GDM1 (cell line): ENCODE measurements around the gene IGF2.

Experiments
- DNase-seq: peaks from one replicate; lab custom pipeline; 2025; lab: John Stamatoyannopoulos, UW

IGF2 gene

DNA sequence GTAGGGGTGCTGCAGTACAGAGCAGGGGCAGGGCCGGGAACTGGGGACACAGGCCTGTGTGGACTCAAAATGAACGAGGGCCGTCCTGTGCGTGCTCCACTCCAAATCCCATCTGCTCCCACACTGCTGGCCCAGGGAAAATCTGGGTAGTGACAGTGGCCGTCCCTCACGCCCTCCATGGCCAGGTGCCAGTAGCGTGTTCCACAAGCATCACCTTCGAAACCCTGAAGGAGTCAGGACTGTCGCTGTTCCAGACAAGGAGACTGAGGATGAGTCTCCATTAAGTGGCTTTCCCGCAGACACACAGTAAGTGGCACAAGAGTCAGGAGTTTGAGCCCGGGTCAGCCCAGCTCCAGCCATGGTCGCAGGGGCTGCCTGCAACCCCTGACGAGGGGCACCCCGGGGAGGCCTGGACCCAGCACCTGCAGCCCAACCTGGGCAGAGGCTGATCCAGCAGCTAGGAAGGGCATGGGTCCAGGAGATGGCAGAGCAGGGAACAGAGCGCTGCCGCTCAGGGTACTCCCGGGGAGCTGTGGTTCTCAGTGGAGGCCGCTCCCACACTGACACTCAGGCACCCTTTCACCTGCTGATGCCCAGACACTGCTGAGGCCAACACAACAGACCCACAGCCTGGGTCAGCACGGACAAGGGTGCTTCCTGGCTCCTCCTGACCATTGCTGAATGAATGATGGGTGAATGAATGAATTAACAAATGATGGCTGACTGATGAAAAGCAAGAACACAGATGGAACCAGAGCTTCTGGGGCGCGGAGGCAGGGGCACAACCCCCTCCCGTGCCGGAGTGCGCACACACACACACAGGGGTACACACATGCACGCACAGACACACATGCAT, 35.3 kb downstream of the IGF2 start:
- no peak for DNase-seq

- no peak for DNase-seq
Measured at GRCh38 chr11:2102883-2103213, 36.3 kb downstream of the IGF2 start.

DNA sequence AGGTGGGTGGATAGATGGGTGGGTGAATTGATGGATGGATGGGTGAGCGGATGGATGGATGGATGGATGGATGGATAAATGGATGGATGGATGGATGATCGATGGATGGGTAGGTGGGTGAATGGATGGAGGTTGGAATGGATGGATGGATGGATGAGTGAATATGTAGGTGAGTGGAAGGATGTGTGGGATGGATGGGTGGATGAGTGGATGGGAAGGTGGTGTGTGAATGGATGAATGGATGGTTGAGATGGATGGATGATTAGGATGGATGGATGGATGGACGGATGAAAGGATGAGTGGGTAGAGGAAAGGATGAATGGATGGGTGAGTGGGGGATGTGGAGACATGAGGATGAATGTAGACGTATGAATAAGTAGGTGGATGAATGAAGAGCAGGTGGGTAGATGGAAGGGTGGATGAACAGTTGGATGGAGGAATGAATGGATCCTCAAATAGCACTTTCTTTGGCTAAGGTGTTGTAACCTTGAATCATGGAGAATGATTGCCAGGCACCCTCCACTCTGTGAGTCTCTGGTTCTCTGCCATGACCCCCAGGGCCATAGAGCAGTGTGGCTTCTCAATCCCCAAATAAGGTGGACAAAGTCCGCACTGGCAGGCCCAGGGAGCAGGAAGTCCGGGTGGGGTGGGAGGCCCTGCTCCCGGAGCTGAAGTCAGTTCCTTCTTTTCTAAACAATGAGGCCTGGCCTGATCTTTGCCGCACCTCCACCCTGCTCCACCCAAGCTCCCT, 36.9 kb downstream of the IGF2 start:
- no peak for DNase-seq

GRCh38 chr11:2101171-2101675, 38.0 kb downstream of the IGF2 start:
- DNase-seq = no peak

DNA sequence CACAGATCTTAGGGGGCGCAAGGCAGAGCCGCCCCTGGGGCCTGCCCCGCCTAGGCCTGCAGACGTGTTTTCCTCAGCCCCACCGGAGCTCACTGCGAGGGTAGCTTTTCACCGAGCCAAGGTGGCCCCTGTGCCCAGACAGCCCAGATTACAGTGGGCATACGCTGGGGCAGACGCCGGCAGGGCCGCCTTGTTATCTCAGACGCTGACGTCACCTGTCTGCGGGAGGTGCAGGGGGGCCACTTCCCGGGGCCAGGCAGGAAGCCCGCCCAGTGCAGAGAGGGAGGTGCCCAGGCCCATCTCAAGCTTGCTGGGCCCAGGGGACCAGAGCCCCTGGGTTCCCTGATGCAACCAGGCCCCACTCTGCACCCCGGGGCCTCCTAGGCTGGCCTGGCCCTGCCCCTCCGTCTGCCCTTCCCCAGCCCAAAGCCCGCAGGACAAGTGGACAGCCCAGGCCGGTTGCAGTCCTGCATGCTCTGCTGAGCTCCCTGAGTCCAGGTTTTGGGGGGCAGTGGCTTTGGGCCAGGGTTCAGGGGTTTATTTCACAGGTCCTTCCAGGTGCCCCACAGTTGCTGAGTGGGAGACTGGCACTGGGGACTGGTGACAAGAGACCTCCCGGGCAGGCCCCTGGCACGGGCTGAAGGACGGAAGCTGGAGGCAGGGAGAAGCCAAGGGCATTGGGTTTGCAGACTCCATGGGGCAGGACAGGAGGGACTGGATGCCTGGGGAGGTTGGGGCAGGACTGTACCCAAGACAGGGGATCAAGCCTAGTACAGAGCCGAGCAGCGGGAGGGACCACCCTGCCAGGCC, 38.6 kb downstream of the IGF2 start:
- no peak for DNase-seq

DNA sequence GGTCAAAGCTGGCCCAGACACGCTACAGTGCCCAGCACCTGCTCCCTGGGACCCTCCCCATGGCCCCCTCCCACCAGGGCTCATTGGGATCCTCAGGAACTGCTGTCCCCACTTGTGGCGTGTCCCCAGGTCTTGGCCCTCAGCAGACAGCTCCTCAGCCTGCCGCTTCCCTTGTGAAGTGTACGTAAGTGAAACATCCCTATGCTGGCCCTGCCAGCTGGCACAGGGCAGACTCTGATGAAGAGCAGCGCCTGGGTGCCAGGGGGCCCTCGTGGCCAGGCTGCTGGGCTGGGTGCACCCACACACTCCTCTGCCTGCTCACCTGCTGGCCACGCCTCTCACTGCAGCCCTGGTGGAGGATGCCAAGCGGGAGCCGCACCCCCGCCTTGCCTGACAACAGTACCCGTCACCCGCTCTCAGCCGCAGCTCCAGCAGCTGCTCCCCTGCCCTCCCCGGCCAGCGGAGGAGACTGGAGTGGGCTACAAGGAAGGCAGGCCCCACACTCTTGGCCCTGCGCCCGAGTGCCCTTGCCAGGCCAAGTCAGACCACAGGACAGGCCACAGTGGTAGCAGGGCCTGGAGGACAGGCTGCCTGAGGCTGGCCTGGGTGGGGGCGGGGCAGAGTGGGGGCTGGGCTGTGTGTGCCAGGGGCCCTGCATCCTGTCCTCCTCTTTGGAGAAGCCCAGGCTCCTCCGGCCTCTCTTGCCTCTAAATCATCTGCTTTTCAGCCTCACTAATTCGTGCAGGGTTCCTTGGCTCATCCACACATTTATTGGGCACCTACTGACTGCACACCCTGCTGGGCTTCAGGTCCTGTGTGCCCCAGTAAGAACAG, 39.5 kb downstream of the IGF2 start:
- DNase-seq = no peak

DNA sequence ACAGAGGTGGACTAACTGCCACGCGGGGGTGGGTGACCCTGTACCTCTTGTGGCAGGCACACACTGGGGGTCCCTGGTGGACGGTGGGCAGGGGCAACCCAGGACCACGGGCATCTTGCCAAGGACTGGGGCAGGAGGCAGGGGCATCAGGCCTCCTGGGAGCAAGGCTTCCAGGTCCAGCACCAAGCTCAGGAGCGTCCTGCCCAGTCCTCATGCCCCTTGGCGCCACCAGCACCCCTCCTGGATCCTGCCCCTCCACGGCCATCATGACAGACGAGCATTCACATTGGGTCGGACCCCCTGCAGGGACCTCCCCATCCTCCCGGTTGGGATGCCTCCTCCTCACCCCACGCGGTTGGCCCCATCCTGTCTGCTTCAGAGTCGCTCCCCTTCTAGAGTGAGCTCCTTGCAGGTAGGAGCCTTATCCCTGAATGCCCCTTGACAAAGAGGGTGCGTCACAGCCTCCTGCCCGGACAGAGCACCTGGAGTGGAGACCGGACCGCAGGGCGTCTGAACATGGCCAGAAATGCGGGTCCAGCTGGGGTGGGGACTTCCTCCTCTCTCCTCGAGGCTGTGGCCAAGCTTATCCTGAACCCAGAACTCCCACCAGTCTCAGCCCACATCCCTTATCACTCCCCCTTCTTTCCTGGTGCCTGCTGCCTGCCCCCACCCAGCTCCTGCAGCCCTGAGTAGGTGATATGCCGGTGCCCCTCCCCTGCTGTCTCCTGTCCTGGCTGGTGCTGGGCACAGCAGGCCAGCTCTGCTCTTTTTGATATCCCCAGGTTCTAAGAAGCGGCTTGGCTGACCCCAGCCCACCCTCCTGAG, 40.3 kb downstream of the IGF2 start:
- no peak for DNase-seq

GRCh38 chr11:2097998-2098690, 41.0 kb downstream of the IGF2 start:
- no peak for DNase-seq

GRCh38 chr11:2097356-2097997, 41.7 kb downstream of the IGF2 start:
- DNase-seq = no peak

DNA sequence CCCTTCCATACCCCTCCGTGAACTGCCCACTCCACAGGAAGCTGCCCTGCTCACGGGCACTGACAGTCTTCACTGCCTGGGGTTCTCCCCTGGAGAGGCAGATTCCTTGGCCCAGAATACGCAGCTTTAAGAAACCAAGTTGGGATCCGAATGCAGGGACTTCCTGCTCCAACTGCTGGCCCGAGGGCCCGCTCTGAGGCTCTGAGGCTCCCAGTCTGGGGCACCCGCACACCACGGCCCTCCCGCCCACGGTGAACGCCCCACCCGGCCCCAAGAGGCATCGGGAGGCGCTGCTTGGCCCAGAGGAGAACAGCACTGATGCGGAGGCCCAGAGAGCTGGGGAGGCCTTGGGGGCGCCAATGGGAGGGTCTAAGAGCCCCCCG, 42.3 kb downstream of the IGF2 start:
- no peak for DNase-seq

GRCh38 chr11:2096011-2096918, 42.9 kb downstream of the IGF2 start:
- no peak for DNase-seq

- no peak for DNase-seq
Measured at GRCh38 chr11:2095542-2095941, 43.6 kb downstream of the IGF2 start.

DNA sequence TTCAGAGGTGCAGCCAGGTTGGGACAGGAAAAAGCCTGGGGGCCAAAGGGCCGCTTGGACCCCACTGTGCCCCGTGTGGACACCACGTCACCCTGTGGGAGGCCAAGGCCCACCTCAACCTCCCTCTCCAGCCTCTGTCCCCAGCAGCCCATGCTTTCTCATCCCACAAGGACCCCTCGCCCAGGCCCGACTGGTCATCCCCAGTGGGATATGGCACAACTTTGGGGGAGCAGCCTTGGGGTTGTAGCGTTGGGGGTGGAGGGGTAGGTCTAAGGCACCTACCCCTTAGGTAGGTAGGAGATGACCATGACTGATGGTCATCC, 44.0 kb downstream of the IGF2 start:
- DNase-seq = no peak

DNA sequence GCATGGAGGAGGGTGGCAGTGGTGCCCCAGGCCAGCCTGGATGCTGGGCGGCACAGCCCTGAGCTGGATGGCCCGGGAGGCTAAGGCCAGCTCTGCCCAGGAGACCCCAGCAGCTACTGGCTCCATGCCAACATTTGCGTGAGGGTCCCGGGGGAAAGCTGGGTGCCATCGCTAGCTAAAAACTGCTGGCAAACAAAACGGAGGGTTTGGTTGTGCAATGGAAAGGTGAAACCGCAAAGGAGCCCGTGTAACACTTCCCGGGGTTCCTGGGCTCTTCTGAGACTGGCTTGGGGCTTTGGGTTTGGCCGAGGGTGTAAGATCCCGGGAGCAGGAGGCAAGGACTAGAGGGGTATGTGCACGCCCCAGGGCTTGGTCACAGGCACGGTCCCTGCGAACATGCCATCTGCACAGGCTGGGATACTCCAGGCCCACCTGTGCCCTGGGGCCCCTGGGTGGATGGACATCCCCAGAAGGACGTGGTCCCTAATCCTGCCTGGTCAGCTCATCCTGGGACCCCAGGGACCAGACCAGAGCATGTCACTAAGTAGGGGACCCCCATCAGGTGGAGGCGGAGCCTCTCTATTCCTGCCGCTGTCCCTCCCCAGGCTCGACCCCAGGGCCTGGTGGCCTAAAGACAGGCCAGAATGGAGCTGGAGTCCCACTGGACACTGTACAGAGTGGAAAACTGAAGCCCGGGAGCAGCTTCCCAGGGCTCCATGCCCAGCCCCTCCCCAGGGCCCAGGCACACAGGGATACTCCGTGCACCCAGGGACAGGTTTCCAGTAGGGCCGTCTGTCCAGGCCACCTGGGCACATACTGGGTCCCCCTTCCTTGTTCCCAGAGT, 44.6 kb downstream of the IGF2 start:
- no peak for DNase-seq

DNA sequence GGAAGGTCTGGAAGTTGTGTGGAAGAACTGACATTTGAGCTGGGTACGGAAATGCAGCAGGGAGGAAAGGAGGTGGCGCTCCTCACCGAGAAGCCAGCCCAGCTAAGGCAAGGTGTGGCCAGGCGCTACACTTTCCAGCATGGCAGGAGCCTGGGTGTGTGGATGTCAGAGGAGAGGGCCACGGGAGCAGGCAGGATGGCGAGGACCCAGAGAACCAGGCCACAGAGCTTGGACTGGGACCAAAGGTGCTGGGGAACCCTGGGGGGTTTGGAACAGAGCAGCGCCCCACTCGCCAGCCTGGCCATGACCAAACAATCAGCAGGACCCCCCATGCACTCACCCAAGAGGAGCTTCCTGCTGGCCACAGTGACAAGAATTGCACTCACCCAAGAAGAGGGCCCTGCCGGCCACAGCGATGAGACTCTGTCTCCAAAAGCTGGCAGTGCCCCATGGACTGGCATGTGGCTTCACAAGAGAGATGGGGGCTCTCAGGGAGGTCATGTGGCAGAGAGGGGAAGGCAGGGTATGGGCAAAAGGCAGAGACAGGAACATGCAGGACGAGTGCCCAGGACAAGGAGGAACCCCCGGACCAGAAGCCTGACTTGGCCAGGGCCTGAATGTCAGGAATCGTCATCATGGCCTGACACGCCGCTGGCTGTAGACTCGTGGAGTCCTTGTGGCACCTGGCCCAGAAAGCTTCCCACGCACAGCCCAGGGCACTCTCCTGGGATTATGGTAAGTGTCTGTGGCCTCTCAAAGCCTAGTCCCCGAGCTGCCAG, 45.4 kb downstream of the IGF2 start:
- DNase-seq = no peak

- DNase-seq = peak; percentile 11
Measured at GRCh38 chr11:2092956-2093412, 46.2 kb downstream of the IGF2 start.

DNA sequence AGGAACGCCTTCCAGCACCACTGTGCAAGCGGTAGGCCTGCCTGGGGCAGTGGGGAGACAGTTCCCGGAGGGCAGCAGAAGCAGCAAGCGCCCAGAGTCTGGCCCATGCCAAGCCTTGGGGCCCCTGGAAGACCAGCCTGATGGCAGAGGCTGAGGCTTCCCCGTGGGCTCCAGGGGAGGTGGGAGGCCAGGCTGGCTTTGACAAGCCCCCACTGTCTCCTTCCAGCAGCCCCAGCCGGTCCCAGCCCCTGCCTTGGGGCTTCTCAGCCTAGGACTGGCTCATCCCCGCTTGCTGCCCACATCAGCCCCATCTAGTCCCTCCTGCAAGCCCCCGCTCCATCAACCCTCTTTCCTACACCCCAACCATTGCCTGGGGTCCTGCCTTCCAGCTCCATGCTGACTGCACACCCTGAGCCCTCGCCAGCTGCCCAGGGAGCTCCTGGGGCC, 46.7 kb downstream of the IGF2 start:
- no peak for DNase-seq
